Vagina (tissue), 2 donors: ENCODE measurements around the gene DPM3.

Experiments
- CTCF ChIP-seq, 3 experiments: fragments of 450-650 bp in 2 of 3; fragments of 200-600 bp in 1 of 3; sonication (generic) in 1 of 3; IDR thresholded peaks; one replicate each; pipeline ENCODE4 v1.5.1; 2017 to 2019; ENCODE audit warnings: antibody characterized with exemption in 3 of 3, mild to moderate bottlenecking in 2 of 3, moderate library complexity in 2 of 3
- POLR2AphosphoS5 ChIP-seq, 2 donors: sonication (generic); formaldehyde crosslinking; IDR thresholded peaks; one replicate each; pipeline ENCODE4 v1.9.0; 2017; ENCODE audit warnings: antibody characterized with exemption in 2 of 2, mild to moderate bottlenecking in 2 of 2, low read depth in 1 of 2; ENCODE audit not compliant: insufficient read depth in 1 of 2

GRCh38 chr1:155113450-155113980 is 26.8 kb downstream of the DPM3 start:
- TF ChIP-seq CTCF (IDR thresholded peaks at IDR 0.05) (no peak), POLR2AphosphoS5 (IDR thresholded peaks at IDR 0.05; ENCODE audit: insufficient read depth in 1 of 2, low read depth in 1 of 2) (no peak)
